HG02973 (cell line): ENCODE measurements around the gene MIER2.

Source experiments
- ATAC-seq: cut with Tn5 transposase; IDR thresholded peaks from one replicate; pipeline ENCODE4 v1.9.1; 2021; ENCODE audit warnings: moderate library complexity; ENCODE audit not compliant: unreplicated experiment

The MIER2 gene

DNA sequence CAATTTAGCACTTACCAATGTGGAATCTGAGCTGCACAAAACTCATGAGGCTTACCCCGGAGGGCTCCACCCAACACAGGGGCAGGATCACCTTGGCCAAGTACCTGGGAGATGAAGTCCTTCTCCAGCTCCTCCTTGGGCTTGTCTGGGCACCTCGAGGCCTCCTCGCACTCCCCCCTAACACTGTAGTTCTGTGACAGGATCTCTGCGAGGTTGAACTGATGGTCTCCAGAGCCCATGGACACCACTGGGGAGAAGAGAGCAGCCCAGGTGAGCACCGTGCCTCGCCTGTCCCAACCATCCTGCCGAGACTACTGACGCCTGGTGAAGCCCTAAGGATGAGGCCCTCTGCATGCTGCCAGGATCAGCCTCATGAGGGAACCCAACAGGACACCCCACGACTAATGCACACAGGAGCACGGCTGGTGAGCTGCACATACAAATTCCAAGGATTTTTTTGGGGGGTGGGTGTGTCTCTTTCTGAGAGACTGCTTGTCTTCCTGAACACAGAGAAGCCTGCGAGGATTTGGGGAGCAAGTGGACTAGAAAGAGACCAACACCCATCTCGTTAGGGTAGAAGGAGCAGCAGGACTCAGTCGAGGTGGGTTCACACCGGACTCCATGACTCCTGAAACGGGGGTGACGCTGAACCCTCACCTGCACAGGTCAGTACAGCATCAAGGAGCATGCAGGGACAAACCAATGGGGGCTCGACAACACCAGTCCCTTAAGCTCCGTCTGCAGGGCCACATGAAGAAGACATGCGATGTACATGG, 10.1 kb downstream of the MIER2 start:
- ATAC-seq: no peak

DNA sequence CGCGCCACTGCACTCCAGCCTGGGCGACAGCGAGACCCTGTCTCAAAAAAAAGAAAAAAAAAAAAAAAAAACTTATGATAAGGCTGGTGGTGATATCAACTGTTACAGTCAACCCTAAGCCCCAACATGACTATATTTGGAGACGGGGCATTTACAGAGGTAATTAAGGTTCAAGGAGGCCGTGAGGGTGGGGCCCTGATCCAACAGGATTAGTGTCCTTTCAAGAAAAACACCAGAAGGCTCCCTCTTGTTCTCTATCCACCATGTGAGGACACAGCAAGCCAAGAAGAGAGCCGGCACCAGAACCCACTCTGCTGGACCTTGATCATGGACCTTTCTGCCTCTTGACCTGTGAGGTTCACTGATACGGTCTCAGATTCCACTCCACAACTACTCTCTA, 14.1 kb downstream of the MIER2 start:
- ATAC-seq: no peak

DNA sequence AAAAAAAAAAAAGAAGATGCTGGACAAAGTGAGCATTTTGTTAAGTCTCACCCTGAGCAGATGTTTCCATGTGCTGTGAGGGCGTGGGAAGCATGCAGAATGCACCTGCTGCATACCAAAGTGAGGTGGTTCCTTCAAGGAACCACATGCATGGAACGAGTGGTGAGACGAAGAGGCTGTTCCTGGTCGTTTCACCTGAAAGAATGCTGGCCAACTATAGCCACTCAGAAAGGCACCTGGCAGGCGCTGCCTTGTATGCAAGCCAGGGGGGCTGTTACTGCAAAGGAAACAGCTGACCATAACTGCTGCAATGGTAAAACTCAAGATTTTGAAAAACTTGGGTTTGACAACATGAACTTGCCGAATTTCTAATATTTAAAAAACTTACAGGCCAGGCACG, 14.7 kb downstream of the MIER2 start:
- ATAC-seq: no peak

DNA sequence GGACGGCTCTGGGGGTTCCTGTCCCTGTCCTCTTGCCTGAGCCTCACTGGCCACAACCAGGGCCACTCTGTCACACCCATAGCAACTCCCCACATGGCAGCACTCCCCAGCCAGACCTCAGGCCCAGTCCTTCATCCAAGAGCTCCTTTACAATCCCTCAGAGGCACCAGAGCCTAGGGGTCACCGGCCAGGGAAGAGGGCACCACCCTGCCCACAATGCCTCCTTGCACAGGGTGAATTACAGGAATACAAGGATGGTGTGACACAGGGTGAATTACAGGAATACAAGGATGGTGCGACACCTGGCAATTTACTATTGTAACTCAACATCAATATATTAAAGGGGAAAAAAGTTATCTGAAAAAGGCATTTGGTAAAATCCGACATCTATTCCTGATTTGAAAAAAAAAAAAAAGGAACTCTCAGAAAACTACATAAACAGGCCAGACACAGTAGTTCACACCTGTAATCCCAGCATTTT, 16.5 kb downstream of the MIER2 start:
- ATAC-seq: no peak

DNA sequence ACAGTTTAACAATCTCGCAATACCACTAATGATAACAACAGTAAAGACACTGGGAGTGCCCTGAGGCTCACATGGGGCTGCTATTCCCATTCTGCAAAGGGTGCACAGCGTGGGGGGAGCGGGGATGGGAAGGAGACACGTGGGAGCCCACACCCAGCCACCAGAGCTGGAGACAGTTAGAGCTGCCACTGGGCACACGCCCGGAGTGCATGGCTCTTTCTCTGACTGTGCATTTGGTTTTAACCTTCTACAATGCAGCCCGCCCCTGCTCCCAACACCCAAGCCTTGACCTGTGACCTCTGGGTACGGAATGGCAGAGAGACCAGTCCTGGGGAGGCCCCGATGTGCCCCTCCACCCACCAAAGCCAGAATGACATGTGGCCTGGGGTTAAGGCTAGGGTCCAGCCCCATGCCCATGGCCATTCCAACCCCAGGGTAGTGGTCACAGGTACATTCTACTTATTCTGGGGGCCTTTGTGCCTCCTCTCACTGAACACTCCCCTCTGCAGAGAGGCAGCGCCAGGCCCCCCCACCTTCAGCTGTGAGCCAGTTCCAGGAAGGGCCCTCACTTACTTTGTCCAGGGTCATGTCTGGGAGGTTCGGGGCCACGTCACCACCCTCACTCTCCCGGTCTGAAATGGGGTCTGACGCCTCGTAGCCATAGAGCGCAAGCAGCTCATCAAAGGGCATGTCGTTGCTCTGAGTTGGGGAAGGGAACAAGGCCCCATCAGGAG, 17.1 kb downstream of the MIER2 start:
- no peak for ATAC-seq

DNA sequence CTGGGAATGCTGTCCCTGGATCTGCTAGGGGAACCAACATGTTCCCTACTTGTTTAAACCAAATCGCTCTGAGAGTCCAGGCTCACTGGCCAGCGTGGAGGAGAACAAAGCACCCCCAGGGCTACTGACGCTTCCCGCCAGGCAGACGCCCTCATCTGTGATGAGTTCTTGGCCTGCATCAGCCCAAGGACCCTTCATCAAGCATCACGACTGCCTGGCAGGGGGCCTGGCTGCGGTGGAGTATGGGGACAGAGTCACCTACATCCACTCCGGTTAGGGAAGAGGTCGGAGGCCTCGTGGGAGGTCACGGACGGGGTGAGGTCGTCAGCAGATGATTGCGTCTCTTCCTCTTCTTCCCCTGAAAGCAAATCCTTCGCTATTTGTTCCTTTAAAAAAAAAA, 17.7 kb downstream of the MIER2 start:
- ATAC-seq: no peak

DNA sequence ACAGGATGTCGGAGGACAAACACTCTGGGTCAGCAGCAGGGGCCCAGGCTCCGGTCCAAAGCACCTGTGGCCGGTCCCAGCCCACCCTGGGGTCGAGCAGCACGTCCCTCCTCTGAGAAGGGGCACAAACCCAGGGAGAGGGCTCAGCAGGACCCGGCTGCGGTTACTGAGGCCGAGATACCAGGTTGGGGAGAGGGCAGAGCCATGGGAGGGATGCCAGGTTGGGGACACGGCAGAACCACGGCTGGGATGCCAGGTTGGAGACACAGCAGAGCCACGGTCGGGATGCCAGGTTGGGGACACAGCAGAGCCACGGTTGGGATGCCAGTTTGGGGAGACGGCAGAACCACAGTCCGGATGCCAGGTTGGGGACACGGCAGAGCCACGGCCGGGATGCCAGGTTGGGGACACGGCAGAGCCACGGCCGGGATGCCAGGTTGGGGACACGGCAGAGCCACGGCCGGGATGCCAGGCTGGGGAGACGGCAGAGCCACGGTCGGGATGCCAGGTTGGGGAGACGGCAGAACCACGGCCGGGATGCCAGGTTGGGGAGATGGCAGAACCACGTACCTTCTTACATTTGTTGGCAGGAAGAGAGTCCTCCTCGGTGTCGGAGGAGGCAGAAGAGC, 18.5 kb downstream of the MIER2 start:
- ATAC-seq: no peak

DNA sequence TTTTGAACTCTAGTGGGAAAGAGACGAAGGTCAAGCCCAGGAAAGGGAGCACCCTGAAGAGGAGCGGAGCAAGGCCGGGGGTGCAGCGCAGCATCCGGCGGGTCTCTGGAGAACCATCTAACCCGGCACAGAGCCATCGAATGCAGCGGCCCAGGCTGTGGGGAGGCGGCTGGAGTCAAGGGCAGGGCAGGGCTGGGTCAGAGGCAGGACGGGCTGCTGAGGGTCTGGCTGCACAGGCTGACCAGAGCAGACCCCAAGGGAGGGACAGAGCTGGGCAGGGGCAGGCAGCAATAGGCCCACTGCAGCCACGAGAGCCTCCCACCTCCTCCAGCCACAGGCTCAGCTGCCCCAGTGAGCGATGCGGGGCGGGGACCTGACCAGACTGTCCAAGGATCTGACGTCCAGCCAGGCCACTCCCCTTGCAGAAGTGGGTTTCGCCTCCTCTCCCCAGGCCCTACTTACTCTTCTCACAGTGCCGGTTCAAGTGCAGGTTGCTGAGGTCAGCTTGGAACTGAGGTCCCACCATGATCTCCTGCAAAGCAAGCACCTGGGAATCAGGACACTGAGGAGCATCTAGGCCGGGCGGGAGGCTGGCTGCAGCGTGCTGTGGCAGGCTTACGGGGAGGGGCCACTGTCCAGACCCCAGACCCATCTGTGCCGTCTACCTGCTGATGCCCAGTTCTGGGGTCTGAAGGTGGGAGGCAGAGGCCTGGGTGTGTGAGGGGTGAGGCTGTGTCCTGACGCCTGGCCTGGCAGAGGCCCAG, 19.2 kb downstream of the MIER2 start:
- no peak for ATAC-seq

DNA sequence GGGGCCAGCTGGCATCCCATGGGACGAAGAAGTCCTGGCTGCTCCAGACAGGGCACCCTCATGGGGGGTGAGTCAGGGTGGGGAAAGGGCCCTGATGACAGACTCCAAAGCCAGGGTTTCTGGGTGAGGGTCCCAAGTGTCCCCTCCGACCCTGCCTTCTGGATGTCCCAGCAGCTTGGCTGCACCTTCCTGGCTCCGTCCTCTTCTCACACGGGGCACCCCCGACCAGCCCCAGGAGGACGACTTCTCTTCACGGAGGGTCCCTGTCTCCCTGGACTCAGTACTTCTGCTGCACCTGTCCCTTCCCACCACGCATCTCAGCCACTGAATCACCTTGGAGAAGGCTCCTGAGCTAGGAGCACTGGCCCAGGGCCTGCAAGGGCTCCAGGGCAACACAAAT, 19.9 kb downstream of the MIER2 start:
- no peak for ATAC-seq

DNA sequence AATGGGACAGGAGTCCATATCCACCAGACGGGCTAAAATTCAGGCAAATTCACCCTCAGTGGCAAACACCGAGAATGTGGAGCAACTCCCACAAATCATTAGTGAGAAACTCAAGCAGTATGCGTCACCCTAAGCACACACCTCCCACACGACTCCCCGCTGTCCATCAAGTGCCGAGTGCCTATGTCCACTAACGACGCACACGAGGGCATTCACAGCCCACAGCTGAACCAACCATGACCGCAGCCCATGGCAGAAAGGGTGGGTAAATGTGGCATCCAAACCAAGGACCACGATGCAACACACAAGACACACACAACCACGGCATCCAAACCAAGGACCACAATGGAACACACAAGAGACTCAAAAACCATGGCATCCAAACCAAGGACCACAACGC, 22.0 kb downstream of the MIER2 start:
- ATAC-seq: no peak

DNA sequence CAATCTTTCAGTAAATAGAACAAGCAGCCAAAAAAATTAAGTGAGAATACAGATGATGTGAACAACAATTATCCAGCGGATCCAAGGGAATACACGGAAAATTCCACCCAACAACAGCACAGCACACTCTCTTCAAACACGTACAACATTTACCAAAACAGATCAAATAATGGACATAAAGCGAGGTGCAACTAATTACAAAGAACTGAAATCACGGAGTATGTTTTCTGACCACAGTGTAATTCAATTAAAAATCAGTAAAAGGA, 26.2 kb downstream of the MIER2 start:
- no peak for ATAC-seq

DNA sequence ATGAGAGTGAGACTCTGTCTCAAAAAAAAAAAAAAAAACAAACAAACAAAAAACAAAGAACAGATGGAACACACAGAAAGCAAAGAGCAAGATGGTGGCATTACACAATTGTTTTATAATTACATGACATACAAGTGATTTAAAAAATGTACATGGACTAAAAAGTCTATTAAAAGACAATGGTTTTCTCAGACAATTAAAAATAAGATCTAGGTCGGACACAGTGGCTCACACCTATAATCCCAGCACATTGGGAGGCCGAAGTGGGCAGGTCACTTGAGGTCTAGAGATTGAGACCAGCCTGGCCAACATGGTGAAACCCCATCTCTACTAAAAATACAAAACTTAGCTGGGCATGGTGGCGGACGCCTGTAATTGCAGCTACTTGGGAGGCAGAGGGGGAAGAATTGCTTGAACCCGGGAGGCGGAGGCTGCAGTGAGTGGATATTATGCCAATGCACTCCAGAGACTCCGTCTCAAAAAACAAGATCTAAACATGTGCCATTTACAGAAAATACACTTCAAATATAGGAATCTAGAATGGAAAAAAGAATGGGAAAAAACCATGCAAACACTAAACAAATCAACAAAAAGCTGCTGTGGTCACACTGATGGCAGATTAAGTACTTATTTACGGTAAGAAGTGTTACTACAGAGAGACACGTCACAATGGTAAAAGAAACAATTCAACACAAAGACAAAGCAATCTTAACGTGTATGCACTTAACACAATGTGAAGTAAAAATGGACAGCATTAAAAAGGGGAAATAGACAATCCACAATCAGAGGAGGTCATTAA, 26.7 kb downstream of the MIER2 start:
- ATAC-seq: no peak

DNA sequence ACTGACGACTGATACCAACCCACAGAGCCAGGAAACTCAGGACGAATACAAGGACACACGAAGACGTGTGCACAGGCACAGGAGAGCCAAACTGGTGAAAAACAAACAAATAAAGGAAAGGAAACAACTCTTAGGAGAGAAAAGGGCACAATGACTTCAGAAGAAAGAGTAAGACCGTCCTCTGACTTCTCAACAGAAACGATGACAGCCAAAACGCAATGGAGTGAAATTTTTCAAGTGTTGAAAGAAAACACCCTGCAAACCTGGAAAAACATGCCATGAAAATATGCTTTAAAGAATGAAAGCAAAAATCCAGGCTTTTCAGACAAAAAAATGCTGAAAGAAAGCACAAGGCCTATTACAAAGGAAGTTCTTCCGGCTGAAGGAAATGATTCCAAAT, 28.8 kb downstream of the MIER2 start:
- ATAC-seq: no peak

DNA sequence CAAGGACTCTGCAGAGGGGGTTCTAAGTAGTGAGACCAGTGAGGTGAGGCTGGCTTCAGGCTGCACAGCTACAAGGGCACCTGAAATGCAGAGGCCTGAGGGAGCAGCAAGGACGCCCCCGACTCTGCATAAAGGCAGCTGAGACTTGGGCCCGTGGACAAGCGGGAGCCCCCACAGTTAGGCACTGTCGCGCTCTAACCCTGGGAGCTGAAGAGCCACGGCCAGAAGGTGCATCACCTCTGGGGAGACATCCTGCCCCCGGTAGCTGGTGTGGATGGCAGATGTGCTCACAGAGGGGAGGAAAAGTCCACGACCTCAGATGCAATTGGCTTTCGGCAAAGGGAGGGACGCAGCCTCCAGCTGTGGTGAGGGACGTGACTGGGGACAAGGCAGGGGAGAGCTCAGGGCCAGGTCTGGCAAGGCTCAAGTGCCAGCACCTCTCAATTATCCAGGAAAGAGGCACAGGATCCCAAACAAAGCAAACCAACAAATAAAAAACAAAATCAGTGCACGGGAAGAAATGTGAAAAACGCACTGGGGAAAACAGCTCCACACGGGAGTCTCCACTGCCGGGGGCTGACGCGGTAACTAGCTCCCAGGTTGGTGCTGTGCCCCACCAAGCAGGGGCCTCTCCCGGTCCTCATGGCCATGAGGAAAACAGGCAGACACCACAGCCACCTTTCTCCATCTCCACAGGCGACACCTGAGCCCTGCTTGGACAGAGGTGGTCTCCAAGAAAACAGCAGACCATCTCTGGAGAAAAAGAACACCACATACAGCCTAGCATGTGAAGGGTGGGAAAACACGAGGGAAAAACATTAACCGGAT, 30.4 kb downstream of the MIER2 start:
- no peak for ATAC-seq

DNA sequence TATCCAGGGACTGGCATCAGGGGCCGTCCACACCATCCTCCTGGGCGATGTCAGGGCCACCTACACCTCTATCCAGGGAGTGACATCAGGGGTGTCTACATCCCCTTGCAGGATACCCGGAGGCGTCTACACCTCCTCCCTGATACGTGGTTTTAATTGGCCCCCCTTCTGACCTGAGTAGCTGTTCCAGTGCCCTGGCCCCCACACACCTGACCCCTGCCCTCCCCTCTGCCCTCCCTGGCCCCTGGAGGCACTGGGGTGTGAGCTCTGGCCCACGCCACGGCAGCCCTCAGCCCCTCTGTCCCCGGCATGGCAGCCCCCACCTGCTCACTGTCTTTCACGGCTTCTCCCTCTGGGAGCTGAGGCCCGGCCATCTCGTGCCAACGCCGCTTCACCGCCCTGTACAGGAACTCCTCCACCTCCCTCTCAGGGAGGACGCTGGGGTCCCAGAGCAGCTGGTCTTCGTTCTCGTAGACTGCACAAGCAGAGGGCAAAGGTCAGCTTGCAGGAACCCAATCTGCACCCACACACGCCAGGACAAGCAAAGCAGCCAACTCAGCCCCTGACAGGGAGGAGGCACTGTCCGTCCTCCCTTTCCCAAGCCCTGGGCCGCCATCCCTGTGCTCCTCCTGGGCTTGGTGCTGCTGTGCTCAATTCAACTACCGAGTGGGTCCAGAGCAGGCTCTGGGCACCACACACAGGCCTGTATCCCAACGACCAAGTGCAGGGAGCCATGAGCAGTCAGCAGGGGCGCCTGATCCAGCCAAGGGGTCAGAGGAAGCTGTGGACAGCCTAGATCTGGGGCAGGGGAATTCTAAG, 31.2 kb downstream of the MIER2 start:
- ATAC-seq: no peak

DNA sequence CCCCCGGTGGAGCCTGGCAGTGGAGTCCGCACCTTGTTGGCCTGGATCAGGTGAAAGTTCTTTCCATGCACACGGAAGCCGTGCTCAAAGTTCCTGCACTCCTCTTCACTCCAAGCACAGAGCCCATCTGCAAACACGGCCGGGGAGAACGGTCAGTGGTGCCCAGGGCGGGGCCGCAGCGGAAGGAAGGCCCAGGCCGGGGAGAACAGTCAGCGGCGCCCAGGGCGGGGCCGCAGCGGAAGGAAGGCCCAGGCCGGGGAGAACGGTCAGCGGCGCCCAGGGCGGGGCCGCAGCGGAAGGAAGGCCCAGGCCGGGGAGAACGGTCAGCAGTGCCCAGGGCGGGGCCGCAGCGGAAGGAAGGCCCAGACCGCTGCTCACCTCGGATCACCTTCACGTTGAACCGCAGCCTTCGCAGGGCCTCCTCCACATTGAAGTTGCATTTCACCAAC, 32.8 kb downstream of the MIER2 start:
- no peak for ATAC-seq

DNA sequence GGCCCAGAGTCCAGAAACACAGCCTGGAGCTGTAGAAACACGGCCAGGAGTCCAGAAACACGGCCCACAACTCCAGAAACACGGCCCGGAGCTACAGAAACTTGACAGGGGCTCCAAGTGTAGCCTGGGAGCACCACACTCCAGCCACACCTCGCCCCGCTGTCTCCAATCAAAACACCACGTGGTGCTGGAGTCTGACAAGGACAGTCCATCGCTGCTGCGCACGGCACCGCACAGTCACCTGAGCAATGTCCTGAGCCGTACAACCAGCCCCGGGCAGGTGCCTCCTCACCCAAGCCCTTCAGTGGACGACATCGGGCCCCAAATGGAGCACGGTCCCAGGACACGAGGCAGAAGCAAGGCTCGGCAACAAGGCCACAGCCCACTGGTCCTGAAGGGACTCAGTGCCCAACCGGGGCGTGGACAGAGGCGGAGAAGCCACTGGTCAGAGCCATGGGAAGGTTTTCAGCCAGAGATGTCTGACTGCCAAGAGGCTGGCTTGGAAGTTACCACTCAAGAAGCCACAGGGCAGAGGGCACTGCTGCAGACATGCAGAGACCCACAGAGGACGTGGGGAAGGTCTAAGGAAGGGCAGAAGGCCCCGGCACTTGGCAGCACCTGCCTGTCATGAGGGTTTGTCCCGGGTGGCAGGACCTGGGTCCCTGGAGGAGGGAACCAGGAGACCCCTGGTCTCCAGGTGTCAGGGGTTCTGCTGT, 33.7 kb downstream of the MIER2 start:
- ATAC-seq: no peak

DNA sequence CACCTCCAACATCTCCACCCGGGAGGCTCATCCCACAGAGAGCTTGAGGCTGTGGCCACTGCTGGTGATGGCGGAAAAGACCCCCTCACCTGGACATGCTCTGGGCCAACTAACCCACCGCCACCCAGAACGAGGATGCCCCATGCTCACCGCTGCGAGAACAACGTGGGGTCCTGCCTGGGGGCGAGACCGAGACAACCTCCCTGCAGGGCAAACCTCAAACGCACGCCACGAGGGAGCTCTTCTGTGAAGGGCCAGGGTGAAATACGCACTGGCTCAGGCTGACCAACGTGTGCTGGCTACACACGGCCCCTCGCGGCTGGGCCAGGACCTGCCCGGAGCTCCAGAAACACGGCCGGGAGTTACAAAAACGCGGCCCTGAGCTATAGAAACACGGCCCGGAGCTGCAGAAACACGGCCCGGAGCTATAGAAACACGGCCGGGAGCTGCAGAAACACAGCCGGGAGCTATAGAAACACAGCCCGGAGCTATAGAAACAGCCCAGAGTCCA, 34.4 kb downstream of the MIER2 start:
- no peak for ATAC-seq
